Measurements from ENCODE around the gene CNST.

GRCh38 chr1:246669659-246670058, 103.4 kb downstream of the CNST start:
- TF ChIP-seq TAF1 (IDR thresholded peaks at IDR 0.05; ENCODE audit: low read depth, low read length) (no peak), SPI1 (IDR thresholded peaks at IDR 0.05; ENCODE audit: low read depth, low read length) (no peak)
